HG03066 (cell line): ENCODE results near the gene BLTP2.
"Not testable (repeated sequence)": the region's sequence is repeated elsewhere in the genome, so short reads cannot be mapped to it uniquely, and the experiment has no call there.

ENCODE experiments used
- ATAC-seq: cut with Tn5 transposase; IDR thresholded peaks from one replicate; pipeline ENCODE4 v1.9.1; 2021; ENCODE audit warnings: low read depth; ENCODE audit not compliant: unreplicated experiment

The BLTP2 gene

DNA sequence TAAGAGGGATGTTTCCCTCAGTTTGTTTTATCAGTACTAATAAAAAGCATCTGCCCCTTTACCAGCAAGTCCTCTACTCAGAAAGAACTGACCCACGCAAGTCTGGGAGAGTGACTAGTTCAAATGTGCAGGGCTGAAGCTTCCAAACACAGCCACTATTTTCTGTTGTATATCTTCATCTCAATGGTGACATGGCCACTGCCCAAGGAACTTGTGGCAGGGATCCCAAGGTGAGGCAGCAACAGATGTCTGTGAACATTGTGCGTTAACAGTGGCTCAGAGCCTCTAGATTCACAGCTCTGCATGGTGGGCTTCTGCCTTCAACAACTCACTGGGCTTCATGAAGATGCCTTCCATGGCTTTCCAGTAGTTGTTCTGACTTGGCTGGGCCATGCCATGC, 3.7 kb upstream of the BLTP2 start:
- no peak for ATAC-seq

DNA sequence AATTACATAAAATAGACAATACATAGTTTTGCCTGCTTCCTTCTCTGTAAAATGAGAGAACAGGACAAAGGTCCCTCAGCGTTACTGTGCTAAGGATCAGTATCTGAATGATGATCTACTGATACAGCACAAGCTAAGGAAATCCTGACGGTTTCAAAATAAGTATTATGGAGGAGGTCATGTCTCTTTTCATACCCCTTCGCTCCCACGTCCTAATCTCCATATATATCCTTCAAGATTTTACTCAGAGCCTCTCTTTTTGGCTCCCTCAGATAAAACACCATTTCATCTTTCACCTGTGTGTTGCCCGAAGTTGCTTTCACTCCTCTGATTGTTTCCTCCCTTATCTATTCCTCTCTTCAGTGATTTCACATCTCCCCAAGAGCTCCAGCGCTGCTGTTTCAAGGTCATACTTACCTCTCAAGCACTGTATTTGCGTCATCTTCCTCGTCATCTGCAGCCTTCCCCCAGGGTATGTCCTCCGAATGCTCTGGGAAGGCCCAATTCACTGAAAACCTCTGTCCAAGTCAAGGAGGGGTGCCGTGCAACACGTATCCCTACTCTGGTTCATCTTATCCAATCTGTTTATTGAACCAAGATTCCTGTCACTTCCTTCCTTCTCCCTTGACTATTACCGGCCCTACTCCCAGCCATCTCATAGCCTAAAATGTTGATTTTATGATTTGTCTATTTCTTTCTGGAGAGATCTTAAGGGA, 1.2 kb upstream of the BLTP2 start:
- no peak for ATAC-seq

DNA sequence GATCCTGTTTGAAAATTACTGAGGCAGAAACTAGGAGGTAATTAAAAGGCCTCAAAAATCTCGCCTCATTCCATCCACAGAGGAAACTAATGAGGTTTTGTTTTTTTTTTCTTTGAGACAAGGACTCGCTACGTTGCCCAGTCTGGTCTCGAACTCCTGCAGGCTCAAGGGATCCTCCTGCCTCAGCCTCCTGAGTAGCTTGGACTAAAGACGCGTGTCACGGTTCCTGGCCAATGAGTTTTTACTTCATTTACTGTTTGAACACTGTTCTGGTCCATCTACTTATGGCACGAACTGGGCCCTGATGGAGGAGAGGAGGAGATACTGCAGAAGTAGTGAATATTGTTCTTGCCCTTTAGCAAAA, 600 bp upstream of the BLTP2 start:
- no peak for ATAC-seq

DNA sequence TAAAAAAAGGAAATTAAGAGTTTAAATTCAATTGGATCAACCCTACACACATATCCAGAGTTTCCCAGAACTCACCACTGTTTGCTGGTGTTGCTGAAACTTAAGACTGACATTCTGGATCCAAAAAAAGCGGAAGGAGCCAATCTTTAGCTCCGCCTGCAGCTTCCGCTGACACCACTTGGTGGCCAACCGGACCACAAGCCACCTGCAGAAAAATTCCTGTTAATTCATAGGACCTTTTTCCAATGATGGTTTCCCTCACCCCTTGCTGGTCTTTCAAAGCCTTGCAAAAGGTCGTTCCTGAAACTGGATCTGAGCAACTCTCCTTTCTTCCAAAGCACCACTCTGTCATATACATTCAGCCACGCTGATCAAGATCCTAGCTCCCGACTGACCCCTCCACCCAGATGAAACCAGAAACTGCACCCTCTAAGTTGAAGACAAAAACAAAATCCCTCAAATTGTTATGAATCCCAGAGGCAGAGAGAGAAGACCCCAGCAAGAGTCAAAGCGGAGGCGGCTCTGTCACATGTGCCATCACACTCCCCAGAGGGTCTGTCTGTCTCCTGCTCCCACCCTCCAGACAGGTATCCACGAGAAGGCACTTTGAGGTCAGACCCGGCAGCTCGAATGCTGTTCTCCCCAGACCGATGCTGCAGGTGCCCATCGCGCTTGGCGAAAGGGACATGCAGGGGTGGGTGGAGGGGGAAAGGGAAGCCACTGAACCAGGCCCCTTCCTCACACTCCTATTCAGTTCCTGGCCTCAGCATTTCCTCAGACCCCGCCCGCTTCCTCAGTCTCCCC, 773 bp downstream of the BLTP2 start:
- no peak for ATAC-seq

DNA sequence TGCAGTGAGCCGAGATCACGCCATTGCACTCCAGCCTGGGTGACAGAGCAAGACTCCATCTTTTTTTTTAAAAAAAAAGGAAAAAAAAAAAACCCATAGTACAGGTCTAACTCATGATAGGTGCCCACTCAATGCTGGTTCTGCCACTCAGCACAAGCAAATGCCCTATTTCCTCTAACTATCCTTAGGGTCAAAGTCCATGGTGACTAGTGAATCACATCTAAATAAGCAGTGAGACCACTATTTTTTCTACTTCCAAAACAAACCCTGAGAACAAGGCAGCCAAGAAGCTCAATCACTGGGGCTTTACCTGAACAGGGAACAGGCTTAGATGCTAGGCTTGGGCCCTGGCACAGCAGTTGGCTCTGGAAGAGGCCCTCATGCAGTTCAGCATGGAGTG, 3.4 kb downstream of the BLTP2 start:
- no peak for ATAC-seq

DNA sequence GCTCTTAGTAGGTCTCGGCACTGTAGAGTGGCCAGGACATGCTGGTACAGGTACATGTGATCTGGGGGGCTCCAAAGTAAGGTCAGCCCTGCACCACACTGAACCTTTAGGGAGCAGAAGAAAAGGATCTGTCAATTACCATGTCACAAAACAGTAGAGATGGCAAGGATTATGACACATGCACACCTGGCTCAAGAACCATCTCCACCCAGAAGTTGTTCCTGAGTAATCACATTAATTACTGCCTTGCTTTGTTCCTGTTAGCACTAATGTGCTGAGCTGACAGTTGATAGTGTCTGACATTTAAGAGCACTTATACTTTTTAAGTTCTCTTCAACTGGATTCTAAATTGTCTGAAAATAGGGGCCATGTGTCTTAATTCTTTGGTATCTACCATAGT, 9.5 kb downstream of the BLTP2 start:
- no peak for ATAC-seq

DNA sequence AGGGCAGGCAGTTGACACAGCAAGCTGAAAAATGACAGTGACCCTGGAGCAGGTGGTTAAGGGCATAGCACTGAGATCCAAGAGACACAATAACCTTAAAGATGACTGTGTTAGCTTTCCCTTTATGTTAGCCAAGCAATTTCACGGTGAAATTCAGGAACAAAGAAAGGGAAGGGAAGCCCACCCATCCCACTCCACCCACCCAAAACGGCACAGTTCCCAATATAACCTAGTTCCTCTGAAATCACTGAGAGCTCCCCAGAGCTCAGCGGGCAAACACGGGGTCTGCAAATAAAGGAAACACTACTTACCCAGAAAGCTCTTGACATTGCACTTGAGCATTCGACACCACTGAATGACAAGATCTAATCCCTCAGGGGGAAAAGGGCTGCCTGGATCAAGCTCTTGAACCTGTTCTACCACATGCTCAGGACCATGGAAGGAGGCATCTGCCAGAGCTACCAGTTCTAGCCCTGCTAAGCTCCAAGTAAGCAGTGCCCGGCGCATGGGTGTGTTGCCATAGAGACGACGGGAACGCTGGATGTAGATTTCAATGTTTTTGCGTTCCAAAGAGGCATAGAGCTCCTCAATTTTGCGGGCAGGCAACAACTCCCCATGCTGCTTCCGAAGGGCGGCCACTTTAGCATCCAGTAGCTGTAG, 10.6 kb downstream of the BLTP2 start:
- ATAC-seq: no peak

DNA sequence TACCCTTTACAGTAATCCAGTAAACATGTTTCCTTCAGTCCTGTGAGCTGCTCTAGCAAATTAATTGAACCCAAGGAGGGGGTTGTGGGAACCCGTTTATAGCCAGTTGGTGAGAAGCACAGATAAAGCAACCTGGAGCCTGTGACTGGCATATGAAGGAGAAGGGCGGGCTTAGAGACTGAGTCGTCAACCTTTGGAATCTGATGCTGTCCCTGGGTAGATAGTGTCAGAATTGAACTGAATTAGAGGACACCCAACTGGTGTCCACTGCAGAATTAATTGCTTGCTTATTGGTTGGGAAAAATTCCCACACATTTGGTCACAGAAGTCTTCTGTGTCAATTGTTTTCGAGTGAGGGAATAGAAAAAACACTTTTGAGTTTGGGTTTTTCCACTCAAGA, 18.1 kb downstream of the BLTP2 start:
- ATAC-seq: no peak

DNA sequence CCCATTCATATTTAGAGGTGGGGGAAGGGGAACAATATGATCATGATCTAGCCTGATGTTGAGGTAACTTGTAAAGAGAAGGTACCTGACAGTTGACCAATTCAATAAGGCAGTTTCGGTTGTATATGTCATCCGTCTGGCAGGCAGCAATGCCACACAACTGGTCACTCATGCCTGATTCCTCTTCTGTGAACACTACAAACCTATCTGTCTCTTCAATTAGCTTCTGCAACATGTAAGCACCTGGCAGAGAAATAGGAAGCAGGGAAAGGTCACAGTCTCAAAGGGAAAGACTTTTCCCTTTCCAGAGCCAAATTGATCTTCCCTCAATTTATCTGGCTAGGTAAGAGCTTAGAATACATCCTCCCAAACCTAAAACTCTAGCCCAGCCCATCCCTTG, 20.8 kb downstream of the BLTP2 start:
- no peak for ATAC-seq

DNA sequence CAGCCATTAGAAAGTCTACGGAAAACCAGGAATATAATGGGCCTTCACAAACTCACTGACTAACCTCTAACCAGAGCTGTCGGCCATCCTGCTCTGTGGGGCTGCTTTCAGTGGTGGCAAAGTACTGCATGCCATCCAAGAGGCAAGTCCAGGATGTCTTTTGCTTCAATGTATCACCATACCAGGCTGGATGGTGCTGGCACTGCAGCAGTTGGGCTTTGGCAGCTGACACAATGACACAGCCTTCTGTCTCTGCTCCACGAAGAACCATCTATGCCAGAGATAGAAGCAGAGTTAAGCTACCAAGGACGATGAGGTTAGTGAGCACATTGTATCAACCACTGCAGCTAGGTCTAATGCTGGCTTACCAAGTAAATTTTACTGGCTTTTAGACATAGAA, 21.3 kb downstream of the BLTP2 start:
- no peak for ATAC-seq

DNA sequence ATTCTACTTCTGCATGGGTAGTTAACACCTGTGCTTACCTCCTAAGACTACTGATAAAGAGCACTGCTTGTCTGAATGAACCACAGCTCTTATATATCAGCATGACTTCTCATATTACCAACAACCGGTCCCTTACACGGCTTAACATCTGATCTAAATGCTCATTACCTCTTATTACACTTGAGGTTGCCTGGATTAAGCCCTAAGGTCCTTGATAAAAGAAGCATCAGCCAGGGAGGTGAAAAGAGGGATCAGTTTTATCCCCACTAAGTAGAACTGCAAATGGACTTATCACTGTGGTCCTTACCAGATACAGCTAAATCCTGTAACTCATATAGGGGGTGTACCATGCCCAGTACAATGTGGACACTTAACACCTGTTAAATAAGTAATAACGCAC, 22.8 kb downstream of the BLTP2 start:
- no peak for ATAC-seq

DNA sequence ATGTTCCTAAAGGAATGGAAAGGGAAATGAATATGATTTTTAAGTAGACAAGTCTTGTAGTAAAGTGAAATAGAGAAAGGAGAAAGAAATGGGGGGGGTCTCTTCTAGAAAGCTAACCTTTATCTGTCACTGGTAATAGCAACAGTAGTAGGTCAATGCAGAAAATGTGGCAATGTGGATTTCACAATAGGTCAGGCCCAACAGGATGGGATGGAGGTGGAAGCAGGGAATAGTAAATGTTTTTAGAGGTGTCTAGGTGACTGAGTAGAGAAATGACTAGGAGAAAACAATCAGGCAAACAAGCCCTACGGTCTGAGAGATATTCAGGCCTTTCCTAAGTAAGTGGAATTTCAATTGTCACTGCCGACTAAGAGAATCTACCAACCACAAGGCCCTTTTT, 24.9 kb downstream of the BLTP2 start:
- no peak for ATAC-seq

DNA sequence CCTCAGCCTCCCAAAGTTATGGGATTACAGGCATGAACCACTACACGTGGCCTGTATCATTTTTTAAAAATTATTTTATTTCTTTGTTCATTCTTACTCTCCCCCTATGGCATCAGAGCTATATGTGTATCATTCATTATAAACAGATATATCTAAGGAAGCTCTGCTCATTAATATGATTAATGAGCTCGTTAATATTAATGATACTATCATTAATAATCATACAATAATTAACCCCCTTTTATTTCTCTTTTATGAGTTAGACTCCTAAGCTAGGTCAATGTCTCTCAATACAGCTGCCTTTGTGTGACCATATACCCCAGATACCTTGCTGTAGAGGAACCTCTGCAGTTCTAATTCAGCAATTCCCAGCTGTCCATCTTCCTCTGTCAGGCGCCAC, 26.5 kb downstream of the BLTP2 start:
- no peak for ATAC-seq

DNA sequence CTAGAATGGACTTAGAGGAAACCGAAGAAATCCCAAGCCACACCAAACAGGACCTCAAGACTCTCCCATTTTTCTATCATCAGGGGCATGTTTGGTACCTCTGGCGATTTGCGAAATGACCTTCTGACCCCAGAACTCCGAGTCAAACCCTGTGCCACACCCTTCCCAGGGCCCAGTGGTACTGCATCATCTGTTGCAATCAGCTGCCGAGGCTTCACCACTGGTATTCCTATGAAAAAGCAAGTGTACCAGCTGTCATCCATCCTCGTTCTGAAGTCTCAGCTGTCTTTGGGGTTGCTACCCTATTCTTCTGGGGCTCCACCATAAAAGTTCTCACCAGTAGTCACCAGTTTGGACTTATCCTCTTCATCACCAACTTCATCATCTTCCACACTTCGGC, 28.7 kb downstream of the BLTP2 start:
- ATAC-seq: no peak

DNA sequence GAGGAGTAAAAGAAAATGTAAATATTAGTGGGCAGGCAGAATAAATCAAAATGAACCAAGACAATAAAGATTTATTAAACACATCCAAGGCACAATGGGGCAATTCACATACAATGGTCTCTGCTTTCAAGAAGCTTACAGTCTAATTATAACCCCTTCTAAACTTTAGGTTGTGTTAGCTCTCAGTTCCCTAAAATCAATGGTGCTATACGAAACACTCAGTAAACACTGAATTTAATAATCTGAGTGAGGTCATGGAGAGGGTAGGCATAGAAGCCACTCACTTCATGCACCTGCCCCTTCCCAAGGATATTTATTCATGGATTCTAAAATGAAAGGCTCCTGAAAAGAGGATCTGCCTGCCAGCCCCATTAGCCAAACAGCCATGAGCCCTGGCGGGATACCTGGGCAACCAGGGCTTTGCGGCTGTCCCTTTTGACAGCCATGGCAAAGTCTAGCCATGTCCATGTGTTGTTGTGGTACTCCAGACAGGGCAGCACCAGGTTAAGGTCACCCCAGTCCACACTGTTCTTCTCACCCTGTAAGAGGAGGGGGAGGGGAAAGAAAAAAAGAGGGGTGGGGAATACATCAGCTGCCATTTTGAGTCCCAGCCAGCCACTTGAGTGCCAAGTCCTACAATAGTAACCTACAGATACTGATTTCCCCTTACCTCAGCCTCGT, 29.6 kb downstream of the BLTP2 start:
- no peak for ATAC-seq

DNA sequence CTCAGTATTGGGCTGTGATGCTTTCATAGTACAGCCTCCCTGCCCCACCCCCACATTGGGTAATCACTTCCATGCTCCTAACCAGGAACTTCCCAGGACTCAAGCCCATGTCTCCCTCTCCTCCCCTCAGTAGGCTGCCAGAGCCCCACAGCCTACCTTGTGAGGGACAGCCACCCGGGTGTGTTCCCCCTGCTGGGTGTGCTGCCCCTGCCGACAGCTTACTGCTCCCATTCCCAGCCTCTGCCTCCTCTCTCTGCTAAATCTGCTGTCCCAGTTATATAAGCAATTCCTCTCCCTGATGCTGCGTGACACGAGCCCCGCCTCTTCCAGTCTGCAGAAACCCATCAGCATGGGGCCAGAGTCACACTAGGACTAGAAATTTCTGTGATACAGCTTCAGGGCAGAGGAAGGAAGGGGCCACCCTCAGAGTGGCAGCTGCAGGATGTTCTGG, 31.0 kb downstream of the BLTP2 start, which contains the start of gene RSKR:
Gene RSKR (minus strand): TSS at position 255 of the 451 bp plus-strand sequence. CDS start 24 bp downstream, at position 231.
- ATAC-seq: no peak

DNA sequence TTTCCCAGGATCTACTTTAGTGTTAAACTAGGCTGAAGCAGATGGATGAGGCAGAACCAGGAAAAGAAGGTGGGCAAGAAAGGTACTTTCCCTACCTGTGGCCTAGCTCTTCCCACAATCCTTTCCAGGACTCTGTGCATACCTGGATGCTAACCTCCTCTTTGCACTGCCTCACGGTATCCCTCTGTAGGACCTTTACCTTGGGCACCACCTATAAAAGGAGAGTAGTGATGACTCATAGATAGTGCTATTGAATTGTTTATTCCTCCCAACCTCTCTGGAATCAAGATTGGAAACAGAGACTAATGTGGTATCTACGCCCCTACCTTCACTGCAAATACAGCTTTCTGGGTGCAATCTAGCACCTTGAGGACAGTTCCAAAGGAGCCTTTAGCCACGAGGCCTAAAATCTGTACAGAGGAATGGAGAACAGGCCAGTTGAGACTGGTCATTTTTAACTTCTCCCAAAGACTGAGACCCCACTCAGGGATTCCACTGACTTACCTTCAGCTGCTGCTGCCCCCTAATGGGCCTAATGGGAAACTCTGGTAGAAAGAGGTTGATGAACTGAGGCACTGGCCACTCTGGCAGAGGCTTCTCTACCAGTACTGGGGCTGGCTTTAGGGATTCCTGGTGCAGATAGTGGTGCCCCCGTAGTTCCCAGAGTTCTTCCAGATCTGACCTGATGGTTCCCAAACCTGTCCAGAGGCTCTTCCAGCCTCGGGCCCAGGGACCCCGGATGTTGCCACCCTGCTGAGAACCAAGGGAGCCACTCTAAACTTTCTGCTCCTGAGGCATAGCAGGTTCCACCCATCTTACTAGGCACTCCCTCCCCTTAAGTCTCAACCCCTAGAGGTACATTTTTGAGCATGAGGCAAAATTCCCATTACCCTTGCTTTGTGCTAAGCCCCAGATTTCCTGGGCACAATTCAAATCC, 31.8 kb downstream of the BLTP2 start:
- ATAC-seq: no peak

DNA sequence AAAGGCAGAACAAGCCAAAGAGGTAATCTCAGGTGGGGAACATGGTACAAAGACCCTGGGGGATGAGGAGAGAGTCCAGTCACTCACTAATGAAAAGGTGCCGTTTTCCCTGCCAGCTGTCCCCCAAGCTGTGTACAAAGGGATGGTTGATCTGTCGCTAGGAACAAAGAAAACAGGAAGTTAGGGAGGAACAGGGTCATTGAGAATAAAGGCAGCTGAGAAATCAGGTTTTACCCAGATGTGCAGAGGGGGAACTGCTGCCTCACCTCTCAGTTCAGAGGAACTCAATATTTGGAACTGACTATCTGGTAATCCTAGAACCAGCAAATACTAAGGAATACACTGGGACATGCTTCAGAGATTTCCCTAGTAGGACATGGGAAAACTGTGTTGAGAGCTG, 32.4 kb downstream of the BLTP2 start:
- ATAC-seq: no peak

DNA sequence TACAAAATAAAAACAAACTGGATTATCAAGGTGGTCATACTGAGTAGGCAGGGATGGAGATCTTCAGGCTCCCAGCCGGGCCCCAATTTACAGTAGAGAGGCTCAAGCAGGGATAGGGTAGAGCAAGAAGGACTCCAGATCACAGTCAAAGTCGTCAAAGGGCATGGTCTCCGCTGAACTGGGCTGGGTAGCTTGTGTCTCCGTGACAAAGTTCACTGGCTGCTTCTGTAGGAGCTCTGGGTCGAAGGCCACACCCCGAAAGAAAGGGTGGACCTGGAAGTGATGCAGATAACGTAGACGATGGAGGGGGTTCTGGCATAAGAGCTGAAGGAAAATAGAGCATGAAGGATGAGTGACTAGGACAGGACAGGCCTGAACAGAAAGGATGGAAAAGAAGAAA, 34.6 kb downstream of the BLTP2 start:
- no peak for ATAC-seq

DNA sequence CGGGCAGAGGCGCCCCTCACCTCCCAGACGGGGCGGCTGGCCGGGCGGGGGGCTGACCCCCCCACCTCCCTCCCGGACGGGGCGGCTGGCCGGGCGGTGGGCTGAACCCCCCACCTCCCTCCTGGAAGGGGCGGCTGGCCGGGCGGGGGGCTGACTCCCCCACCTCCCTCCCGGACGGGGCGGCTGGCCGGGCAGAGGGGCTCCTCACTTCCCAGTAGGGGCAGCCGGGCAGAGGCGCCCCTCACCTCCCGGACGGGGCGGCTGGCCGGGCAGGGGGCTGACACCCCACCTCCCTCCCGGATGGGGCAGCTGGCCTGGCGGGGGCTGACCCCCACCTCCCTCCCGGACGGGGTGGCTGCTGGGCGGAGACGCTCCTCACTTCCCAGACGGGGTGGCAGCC, 40.9 kb downstream of the BLTP2 start:
- ATAC-seq: not testable (repeated sequence)
